Measurements from ENCODE around the gene SEC62.

SEC62 gene

GRCh38 chr3:169939320-169939719 is 27.3 kb upstream of the SEC62 start:
- TF ChIP-seq CTCF (IDR thresholded peaks at IDR 0.05; ENCODE audit: low read depth, low read length): no peak
- DNase-seq (ENCODE audit: low read depth in 2 of 2): no peak
- no peak overlapping the region for H3K4me3 ChIP-seq (replicated peaks in 1 of 2; ENCODE audit: low read depth in 2 of 2, low read length in 2 of 2)

GRCh38 chr3:169939751-169940150 is 26.9 kb upstream of the SEC62 start:
- H3K4me3 ChIP-seq (replicated peaks in 1 of 2; ENCODE audit: low read depth in 2 of 2, low read length in 2 of 2): no peak overlapping the region
- DNase-seq (ENCODE audit: low read depth in 2 of 2): no peak
- no peak for TF ChIP-seq CTCF (IDR thresholded peaks at IDR 0.05; ENCODE audit: low read depth, low read length)

GRCh38 chr3:169940470-169941181 is 26.0 kb upstream of the SEC62 start:
- no peak for TF ChIP-seq CTCF (IDR thresholded peaks at IDR 0.05; ENCODE audit: low read depth, low read length)
- no peak overlapping the region for H3K4me3 ChIP-seq (replicated peaks in 1 of 2; ENCODE audit: low read depth in 2 of 2, low read length in 2 of 2)
- DNase-seq (ENCODE audit: low read depth in 2 of 2): no peak

GRCh38 chr3:169945313-169945712 is 21.3 kb upstream of the SEC62 start:
- no peak overlapping the region for H3K4me3 ChIP-seq (replicated peaks in 1 of 2; ENCODE audit: low read depth in 2 of 2, low read length in 2 of 2)
- no peak for TF ChIP-seq CTCF (IDR thresholded peaks at IDR 0.05; ENCODE audit: low read depth, low read length)
- DNase-seq (ENCODE audit: low read depth in 2 of 2): peak; percentile 7 to 35

GRCh38 chr3:169946336-169946735 is 20.3 kb upstream of the SEC62 start:
- no peak for DNase-seq (ENCODE audit: low read depth in 2 of 2)
- no peak overlapping the region for H3K4me3 ChIP-seq (replicated peaks in 1 of 2; ENCODE audit: low read depth in 2 of 2, low read length in 2 of 2)
- TF ChIP-seq CTCF (IDR thresholded peaks at IDR 0.05; ENCODE audit: low read depth, low read length): no peak

GRCh38 chr3:169948559-169949448 is 17.8 kb upstream of the SEC62 start:
- no peak for DNase-seq (ENCODE audit: low read depth in 2 of 2)
- no peak for TF ChIP-seq CTCF (IDR thresholded peaks at IDR 0.05; ENCODE audit: low read depth, low read length)

More at GRCh38 chr3:169948559-169949448, 17.8 kb upstream of the SEC62 start:
- H3K4me3 ChIP-seq (replicated peaks in 1 of 2; ENCODE audit: low read depth in 2 of 2, low read length in 2 of 2): no peak overlapping the region
